ENCODE data around the gene RPL12. TPM values are rescaled to one million over a fixed set of nuclear protein-coding genes. Genes with fewer than 3 reads are reported as not detected.

RPL12 gene
- total RNA-seq, 4 donors from 2014 or later, result 1,054 to 2,042 (median 1,540) TPM

DNA sequence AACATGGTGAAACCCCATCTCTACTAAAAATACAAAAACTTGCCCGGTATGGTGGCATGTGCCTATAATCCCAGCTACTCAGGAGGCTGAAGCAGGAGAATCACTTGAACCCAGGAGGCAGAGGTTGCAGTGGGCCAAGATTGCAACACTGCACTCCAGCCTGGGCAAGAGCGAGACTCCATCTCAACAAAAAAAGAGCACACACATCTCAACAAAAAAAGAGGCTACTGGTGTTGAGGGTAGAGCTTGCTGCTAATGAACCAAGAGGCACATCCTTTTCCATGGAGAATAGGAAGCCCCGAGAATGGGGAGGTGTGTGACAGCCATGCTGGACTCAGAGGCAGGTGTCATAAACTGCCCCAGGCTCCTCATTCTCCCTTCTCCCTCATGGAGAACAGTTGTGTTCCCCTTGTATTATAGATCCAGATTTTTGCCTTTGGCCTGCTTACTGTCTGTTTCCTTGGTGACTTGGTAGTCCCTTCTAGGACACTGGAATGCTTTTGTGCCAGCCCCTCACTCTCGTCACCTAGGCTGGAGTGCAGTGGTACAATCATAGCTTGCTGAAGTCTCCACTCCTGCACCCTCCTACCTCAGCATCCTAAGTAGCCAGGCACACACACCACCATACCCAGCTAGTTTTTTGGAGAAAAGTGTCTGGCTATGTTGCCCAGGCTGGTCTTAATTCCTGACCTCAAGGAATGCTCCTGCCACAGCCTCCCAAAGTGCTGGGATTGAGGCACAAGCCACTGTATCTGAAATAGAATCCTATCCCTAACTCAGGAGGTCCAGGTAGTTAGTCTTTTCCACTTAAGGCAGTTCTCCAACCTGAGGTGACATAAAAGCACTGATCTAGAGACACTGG, 5.1 kb downstream of the RPL12 start:
- Histone ChIP-seq H3K4me1 (peaks cover 9 to 20% (median 16%) of the 10 kb centered on the region in 4 donors), H3K36me3 (peaks cover 0 to 52% (median 16%) of the 10 kb centered on the region in 4 donors), H3K27ac (no peak overlapping the region), H3K9me3 (no peaks in the 10 kb centered on the region), H3K27me3 (no peaks in the 10 kb centered on the region), H3K4me3 (no peak overlapping the region)
- TF ChIP-seq POLR2AphosphoS5 (IDR thresholded peaks at IDR 0.05), result peak in 1 of 3 donors; percentile 6
- no peak for TF ChIP-seq EP300 (IDR thresholded peaks at IDR 0.05; ENCODE audit: low read depth)
- DNase-seq, result no peak
- in situ Hi-C loops (cut with MboI; ENCODE audit: low pct_ligation_motif_present in 1 of 4, low pct_unique_long_range_greater_than_20kb in 1 of 4, low sequenced_read_pairs in 3 of 4), result no loop called here
- intact Hi-C loops (cut with DNase I; ENCODE audit: low total_unique reads), result no loop called here
- 83% methylated on average over 4 of the region's 4 CpGs; no CpG with 5 or more reads in 1 of the 2 donors for WGBS, 2 donors (ENCODE audit: low coverage in 1 of 2)

DNA sequence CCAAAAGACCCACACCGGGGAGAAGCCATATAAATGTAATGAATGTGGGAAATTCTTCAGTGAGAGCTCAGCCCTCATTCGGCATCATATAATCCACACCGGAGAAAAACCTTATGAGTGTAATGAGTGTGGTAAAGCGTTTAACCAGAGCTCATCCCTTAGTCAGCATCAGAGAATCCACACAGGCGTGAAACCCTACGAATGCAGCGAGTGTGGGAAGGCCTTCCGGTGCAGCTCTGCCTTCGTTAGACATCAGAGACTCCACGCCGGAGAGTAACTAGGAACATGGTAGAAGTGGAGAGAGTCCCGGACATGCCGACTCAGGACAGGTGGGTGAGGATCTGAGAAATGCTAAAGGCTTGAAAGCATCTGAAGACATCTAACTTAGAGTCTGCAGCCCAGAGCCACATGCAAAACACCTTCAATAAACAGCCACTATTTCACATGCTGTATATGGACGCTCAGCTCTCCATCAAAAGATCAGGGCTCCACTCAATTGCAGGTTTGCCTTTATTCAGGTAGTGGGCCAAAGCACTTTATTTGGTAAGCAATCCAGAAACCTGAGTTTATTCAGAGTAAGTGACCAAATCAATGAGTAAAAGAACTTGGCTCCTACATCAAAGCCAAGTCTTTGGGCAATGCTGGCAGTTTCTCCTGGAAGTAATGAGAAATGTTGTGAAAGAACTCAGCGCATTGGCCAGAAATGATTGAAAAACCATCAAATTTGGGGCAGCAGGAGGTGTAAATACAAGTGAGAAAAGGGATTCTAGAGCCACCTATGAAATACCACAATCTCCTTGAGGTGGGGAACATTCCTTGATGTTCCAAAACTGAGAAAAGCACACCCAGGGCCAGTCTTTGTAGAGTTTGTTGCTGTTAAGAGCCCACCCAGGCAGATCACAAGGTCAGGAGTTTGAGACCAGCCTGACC, 6.0 kb downstream of the RPL12 start:
- 90 to 92% methylated on average over 10 to 15 of the region's 15 CpGs for WGBS, 2 donors (ENCODE audit: low coverage in 1 of 2)
- Histone ChIP-seq H3K4me3 (no peak overlapping the region), H3K9me3 (no peaks in the 10 kb centered on the region), H3K4me1 (peaks cover 9 to 16% (median 12%) of the 10 kb centered on the region in 4 donors), H3K27me3 (no peaks in the 10 kb centered on the region), H3K27ac (no peak overlapping the region), H3K36me3 (peaks cover 0 to 52% (median 16%) of the 10 kb centered on the region in 4 donors)
- intact Hi-C loops (cut with DNase I; ENCODE audit: low total_unique reads), result no loop called here
- TF ChIP-seq POLR2AphosphoS5 (IDR thresholded peaks at IDR 0.05) (no peak), EP300 (IDR thresholded peaks at IDR 0.05; ENCODE audit: low read depth) (no peak), POLR2A (IDR thresholded peaks at IDR 0.05) (no peak)
- TF ChIP-seq, protein P1, sequence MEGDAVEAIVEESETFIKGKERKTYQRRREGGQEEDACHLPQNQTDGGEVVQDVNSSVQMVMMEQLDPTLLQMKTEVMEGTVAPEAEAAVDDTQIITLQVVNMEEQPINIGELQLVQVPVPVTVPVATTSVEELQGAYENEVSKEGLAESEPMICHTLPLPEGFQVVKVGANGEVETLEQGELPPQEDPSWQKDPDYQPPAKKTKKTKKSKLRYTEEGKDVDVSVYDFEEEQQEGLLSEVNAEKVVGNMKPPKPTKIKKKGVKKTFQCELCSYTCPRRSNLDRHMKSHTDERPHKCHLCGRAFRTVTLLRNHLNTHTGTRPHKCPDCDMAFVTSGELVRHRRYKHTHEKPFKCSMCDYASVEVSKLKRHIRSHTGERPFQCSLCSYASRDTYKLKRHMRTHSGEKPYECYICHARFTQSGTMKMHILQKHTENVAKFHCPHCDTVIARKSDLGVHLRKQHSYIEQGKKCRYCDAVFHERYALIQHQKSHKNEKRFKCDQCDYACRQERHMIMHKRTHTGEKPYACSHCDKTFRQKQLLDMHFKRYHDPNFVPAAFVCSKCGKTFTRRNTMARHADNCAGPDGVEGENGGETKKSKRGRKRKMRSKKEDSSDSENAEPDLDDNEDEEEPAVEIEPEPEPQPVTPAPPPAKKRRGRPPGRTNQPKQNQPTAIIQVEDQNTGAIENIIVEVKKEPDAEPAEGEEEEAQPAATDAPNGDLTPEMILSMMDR (IDR thresholded peaks at IDR 0.05), result no peak
- in situ Hi-C loops (cut with MboI; ENCODE audit: low pct_ligation_motif_present in 1 of 4, low pct_unique_long_range_greater_than_20kb in 1 of 4, low sequenced_read_pairs in 3 of 4), result no loop called here
- DNase-seq, result no peak

DNA sequence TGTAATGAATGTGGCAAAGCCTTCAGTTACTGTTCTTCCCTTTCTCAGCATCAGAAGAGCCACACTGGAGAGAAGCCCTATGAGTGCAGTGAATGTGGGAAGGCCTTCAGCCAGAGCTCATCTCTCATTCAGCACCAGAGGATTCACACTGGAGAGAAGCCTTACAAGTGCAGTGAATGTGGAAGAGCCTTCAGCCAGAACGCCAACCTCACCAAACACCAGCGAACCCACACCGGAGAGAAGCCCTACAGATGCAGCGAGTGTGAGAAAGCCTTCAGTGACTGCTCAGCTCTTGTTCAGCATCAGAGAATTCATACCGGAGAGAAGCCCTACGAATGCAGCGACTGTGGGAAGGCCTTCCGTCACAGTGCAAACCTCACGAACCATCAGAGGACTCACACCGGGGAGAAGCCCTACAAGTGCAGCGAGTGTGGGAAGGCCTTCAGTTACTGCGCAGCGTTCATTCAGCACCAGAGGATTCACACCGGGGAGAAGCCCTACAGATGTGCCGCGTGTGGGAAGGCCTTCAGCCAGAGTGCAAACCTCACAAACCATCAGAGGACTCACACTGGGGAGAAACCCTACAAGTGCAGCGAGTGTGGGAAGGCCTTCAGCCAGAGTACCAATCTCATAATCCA, 6.8 kb downstream of the RPL12 start:
- Histone ChIP-seq H3K36me3 (peaks cover 0 to 49% (median 16%) of the 10 kb centered on the region in 4 donors), H3K4me3 (no peak overlapping the region), H3K4me1 (peaks cover 2 to 8% (median 4%) of the 10 kb centered on the region in 4 donors), H3K27ac (peak overlapping the region in 3 of 4 donors; percentile 8 to 32 (median 13)), H3K9me3 (no peaks in the 10 kb centered on the region), H3K27me3 (no peaks in the 10 kb centered on the region)
- in situ Hi-C loops (cut with MboI; ENCODE audit: low pct_ligation_motif_present in 1 of 4, low pct_unique_long_range_greater_than_20kb in 1 of 4, low sequenced_read_pairs in 3 of 4) (no loop called here), intact Hi-C loops (cut with DNase I; ENCODE audit: low total_unique reads) (no loop called here)
- 0 to 88% methylated on average over 1 to 17 of the region's 17 CpGs for WGBS, 2 donors (ENCODE audit: low coverage in 1 of 2)
- TF ChIP-seq, protein P1 (IDR thresholded peaks at IDR 0.05), result no peak
- TF ChIP-seq POLR2AphosphoS5 (IDR thresholded peaks at IDR 0.05) (no peak), POLR2A (IDR thresholded peaks at IDR 0.05) (no peak), EP300 (IDR thresholded peaks at IDR 0.05; ENCODE audit: low read depth) (no peak)
- no peak for DNase-seq

- intact Hi-C loops (cut with DNase I; ENCODE audit: low total_unique reads) (no loop called here), in situ Hi-C loops (cut with MboI; ENCODE audit: low pct_ligation_motif_present in 1 of 4, low pct_unique_long_range_greater_than_20kb in 1 of 4, low sequenced_read_pairs in 3 of 4) (no loop called here)
- no peak for DNase-seq
- Histone ChIP-seq H3K36me3 (peaks cover 0 to 53% (median 19%) of the 10 kb centered on the region in 4 donors), H3K9me3 (no peaks in the 10 kb centered on the region), H3K4me1 (no peaks in the 10 kb centered on the region), H3K27me3 (no peaks in the 10 kb centered on the region), H3K27ac (no peak overlapping the region), H3K4me3 (no peak overlapping the region)
- WGBS, 2 donors (ENCODE audit: low coverage in 1 of 2), result 95% methylated on average over 9 of the region's 9 CpGs; no CpG with 5 or more reads in 1 of the 2 donors
- TF ChIP-seq, protein P1 (IDR thresholded peaks at IDR 0.05), result no peak
- no peak for TF ChIP-seq POLR2AphosphoS5 (IDR thresholded peaks at IDR 0.05)
- no peak for TF ChIP-seq POLR2A (IDR thresholded peaks at IDR 0.05)
- TF ChIP-seq EP300 (IDR thresholded peaks at IDR 0.05; ENCODE audit: low read depth), result no peak
Measured at GRCh38 chr9:127438394-127438793, 12.8 kb downstream of the RPL12 start.
